Liver (tissue), 3 donors: ENCODE results near the gene RGS3.

ENCODE experiments used
- HNF4A ChIP-seq, 2 donors: conservative IDR thresholded peaks; 2 replicates each; pipeline ENCODE4 v1.6.1; 2016; ENCODE audit warnings: antibody characterized with exemption in 2 of 2, mild to moderate bottlenecking in 2 of 2
- JUND ChIP-seq, 2 donors: IDR thresholded peaks; 2 replicates each; pipeline ENCODE4 v1.6.1; 2016; ENCODE audit warnings: antibody characterized with exemption in 2 of 2
- NR2F2 ChIP-seq: IDR thresholded peaks from 2 replicates; pipeline ENCODE4 v1.6.1; 2016; ENCODE audit warnings: antibody characterized with exemption
- RAD21 ChIP-seq, 2 donors: IDR thresholded peaks; 2 replicates each; pipeline ENCODE4 v1.6.1; 2016; ENCODE audit warnings: antibody characterized with exemption in 2 of 2, mild to moderate bottlenecking in 2 of 2
- TAF1 ChIP-seq: conservative IDR thresholded peaks from 2 replicates; pipeline ENCODE4 v1.6.1; 2016; ENCODE audit warnings: antibody characterized with exemption, mild to moderate bottlenecking
- YY1 ChIP-seq: IDR thresholded peaks from 2 replicates; pipeline ENCODE4 v1.6.1; 2016; ENCODE audit warnings: antibody characterized with exemption, mild to moderate bottlenecking
- TF ChIP-seq, protein P1 (sequence below): IDR thresholded peaks from 2 replicates; pipeline ENCODE4 v1.6.1; 2016; ENCODE audit warnings: antibody characterized with exemption
- TF ChIP-seq, protein P2 (sequence below): fragments of 150-350 bp; IDR thresholded peaks from 2 replicates; pipeline ENCODE4 v1.5.1; 2017; ENCODE audit warnings: improper control_type of control experiment, low read depth, low read length; ENCODE audit not compliant: missing input control
- donor health status: healthy.
- donor health status: healthy.

DNA sequence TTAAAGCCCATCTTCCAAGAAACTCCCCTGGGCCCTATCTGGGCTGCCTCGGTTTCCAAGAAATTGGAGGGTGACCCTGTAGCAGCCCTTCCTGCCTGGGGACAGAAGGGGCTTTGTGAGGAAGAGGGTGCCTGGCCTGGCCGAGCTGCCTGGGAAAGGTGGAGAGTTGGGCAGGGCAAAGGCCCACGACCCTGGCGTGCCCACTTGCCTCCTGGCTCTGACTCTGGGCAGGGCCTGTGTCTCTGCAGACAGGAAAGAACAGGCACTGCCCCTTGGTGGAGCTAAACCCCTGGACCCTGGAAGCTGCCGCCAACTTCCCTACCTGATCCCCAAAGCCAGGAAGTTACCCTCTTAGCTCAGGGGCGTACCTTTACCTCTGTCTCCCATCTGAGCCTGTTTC is 149.3 kb downstream of the RGS3 start:
- TF ChIP-seq, protein P1, sequence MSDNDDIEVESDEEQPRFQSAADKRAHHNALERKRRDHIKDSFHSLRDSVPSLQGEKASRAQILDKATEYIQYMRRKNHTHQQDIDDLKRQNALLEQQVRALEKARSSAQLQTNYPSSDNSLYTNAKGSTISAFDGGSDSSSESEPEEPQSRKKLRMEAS: no peak
- TF ChIP-seq, protein P2, sequence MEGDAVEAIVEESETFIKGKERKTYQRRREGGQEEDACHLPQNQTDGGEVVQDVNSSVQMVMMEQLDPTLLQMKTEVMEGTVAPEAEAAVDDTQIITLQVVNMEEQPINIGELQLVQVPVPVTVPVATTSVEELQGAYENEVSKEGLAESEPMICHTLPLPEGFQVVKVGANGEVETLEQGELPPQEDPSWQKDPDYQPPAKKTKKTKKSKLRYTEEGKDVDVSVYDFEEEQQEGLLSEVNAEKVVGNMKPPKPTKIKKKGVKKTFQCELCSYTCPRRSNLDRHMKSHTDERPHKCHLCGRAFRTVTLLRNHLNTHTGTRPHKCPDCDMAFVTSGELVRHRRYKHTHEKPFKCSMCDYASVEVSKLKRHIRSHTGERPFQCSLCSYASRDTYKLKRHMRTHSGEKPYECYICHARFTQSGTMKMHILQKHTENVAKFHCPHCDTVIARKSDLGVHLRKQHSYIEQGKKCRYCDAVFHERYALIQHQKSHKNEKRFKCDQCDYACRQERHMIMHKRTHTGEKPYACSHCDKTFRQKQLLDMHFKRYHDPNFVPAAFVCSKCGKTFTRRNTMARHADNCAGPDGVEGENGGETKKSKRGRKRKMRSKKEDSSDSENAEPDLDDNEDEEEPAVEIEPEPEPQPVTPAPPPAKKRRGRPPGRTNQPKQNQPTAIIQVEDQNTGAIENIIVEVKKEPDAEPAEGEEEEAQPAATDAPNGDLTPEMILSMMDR: no peak
- no peak for TF ChIP-seq TAF1
- no peak for TF ChIP-seq YY1
- no peak for TF ChIP-seq NR2F2
- TF ChIP-seq HNF4A (conservative IDR thresholded peaks at IDR 0.05): no peak
- no peak for TF ChIP-seq RAD21 (IDR thresholded peaks at IDR 0.05)
- TF ChIP-seq JUND (IDR thresholded peaks at IDR 0.05): no peak
